GM19193 (cell line): Measurements from ENCODE around the gene GNAQ.

Source experiments
- POLR2A ChIP-seq: IDR thresholded peaks from 4 replicates; pipeline ENCODE4 v1.6.1; 2011; ENCODE audit not compliant: insufficient read depth, insufficient read length; ENCODE audit errors: extremely low read depth

The GNAQ gene

GRCh38 chr9:77898864-77899263 is 132.7 kb downstream of the GNAQ start:
- TF ChIP-seq POLR2A = no peak

DNA sequence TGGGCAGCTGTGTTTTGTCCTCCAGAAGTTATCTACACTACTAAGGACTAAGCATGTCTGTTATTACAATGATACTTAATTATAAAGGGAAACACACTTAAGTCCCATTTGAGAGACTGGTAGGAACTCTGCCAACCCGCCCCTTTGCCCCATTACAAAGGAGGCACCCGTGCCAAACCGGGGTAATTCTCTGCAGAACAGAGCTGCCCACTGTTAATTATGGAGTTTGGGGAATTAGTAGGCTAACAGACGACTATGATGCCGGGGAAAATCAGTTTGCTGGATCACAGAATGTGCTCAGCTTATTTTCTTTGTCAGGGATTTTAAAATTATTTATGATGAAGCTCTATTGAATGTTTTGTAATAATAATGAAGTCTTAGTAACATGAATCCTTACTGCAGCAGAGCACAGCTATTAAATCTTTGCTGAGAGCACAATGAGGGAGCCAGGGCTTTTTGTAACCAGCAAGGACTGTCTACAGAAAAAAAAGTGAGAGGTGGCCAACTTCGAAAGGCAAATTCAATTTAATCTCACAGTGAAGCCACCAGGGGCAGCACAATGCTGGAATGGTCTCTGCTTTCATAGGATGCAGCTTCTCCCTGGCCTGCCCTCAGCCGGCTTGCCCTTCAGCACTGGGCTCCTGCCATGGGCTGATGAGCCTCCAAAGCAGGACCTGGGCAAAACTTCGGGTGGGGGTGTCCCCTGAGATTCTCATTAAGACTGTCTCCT is 134.5 kb downstream of the GNAQ start:
- no peak for TF ChIP-seq POLR2A

- TF ChIP-seq POLR2A = no peak
Measured at GRCh38 chr9:77896269-77896937, 135.2 kb downstream of the GNAQ start.

DNA sequence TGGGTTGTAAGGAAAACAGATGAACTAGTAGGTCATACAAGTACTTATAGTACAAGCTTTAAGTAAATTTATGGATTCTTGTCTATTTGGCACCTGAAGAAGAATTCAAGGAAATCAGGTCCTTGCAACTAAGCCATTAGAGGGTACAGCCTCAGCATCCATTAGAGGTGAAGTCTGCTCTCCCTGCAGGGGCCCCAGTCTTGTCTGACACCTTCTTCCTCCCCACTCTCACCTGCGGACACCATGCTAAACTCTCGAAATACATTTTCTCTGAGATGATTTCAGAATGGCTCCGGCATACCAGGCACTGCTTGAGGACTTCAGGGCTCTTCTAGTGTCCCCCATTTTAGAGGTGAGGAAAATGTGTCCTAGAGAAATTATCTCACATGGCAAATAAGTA is 137.9 kb downstream of the GNAQ start:
- no peak for TF ChIP-seq POLR2A

DNA sequence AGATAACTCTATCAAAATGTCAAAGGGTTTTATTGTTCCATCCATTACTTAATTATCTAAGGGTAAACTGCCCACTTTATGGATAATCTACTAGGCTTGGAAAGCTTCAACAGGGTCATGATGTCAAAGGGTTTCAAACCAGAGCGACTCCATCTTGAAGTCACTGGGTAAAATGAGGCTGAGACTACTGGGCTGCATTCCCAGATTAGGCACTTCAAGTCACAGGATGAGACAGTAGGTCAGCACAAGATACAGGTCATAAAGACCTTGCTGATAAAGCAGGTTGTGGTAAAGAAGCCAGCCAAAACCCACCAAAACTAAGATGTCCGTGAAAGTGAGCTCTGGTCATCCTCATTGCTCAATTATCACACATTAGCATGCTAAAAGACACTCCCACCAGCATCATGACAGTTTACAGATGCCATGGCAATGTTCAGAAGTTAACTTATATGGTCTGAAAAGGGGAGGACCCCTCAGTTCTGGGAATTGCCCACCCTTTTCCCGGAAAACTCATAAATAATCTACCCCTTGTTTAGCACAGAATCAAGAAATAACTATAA is 138.6 kb downstream of the GNAQ start:
- no peak for TF ChIP-seq POLR2A

DNA sequence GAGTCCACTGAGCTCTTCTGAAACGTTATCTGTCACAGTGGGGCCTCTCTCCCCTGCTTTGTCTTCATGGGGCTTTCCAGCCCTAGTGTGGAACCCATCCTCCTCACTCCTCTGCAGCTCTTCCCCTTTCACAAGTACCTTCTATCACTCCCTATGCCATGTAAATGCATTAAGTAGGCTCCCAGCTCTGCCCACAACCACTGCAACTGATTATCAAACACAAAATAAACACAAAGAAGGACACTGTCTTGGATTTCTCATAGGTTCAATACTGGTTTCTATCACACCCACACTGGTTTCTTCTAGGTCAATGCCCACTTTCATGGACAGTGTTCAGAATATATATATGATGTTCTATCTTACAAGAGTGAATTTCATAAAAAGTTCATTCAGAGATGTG is 139.4 kb downstream of the GNAQ start:
- no peak for TF ChIP-seq POLR2A

GRCh38 chr9:77891128-77891800 is 140.3 kb downstream of the GNAQ start:
- TF ChIP-seq POLR2A = no peak

DNA sequence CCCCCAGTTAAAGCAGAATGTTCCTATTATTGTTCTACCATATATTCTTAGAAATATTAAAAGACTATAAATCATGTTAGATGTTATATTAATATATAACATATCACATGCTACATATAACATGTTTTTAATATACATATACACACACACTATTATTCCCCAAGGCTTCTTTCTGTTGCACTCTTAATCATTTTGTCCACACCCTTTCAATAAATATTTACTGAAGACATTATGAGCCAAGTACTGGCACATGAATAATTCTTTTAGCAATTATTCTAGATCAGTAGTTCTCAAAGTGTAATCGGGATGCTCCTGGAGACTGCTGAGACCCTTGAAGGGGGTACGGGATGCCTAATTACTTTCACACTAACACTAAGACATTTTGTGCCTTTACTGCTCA is 143.9 kb downstream of the GNAQ start:
- no peak for TF ChIP-seq POLR2A

DNA sequence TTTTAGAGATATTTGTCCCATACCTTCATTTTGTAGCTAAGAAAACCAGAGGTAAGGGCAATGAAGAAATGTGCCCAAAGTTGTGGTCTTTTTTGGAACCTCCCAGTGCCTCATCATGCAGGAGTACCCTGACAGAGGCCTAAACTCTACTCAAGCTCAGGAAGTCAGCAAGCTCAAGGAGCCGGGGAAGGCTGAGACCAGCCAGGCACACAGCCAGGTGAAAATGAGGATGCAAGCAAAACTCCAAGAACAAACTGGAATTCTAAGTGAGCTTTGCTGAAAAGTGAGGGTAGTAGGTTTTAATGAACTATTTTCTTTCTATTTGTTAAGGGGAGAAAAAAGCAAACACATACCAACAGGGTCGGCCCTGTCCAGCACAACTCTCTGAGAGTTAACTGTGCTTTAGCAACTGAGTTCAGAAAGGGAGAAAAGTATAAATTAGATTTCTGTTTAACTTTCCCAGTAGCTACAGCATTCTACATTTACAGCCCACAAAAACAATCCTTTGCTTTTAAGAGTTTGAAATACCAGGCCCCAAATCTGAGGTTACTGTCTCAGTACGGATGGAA is 146.4 kb downstream of the GNAQ start:
- no peak for TF ChIP-seq POLR2A

GRCh38 chr9:77883846-77884771 is 147.5 kb downstream of the GNAQ start:
- TF ChIP-seq POLR2A = no peak

GRCh38 chr9:77883133-77883532 is 148.5 kb downstream of the GNAQ start:
- TF ChIP-seq POLR2A = no peak

DNA sequence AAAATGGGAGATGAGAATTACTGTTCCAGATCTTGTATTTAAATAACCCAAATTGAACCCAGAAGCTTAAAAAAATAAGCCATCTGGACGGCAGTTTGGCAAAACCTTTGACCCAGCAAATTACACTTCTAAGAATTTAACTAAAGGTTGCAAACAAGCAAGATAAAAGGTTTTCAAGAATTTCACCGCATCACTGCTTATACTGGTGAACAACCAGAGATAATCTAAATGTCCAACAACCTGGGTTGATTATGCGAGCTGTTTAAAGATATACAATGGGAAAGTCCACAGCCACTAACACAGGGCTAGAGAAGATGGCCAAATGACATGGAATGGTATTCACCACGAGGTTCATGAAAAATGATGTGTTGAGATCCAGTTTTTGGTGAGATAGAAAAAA is 149.3 kb downstream of the GNAQ start:
- no peak for TF ChIP-seq POLR2A

DNA sequence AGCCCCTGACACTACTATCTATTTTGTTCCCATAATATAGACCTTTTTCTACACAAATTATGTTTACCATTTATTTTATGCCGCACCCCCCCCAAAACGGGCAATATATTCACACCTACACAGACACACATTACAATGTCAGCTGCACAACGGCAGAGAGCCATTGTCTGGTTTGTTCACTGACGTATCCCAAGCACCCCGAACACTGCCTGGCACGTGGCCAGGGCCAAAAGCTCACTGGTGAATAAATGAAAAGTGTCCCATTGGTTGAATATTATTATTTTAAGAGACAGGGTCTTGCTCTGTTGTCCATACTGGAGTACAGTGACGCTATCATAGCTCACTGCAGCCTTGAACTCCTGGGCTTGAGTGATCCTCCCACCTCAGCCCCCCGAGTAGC is 150.5 kb downstream of the GNAQ start:
- no peak for TF ChIP-seq POLR2A

- TF ChIP-seq POLR2A = no peak
Measured at GRCh38 chr9:77879437-77879943, 152.1 kb downstream of the GNAQ start.
